HG03469 (cell line): ENCODE measurements around the gene DCHS1.
A peak's percentile ranks its signal among the peaks of the same experiment; 100 is the strongest.

Source experiments
- ATAC-seq: cut with Tn5 transposase; IDR thresholded peaks from one replicate; pipeline ENCODE4 v1.9.1; 2021; ENCODE audit warnings: mild to moderate bottlenecking, moderate library complexity, moderate number of reproducible peaks; ENCODE audit not compliant: unreplicated experiment

Gene DCHS1

GRCh38 chr11:6630632-6631291 lies 24.8 kb downstream of the DCHS1 start:
- no peak for ATAC-seq

GRCh38 chr11:6629892-6630631 lies 25.5 kb downstream of the DCHS1 start:
- no peak for ATAC-seq

- no peak for ATAC-seq
Observed at GRCh38 chr11:6629573-6629891, 26.1 kb downstream of the DCHS1 start.

- no peak for ATAC-seq
Observed at GRCh38 chr11:6628526-6628925, 27.1 kb downstream of the DCHS1 start.

- ATAC-seq = peak; percentile 59
Observed at GRCh38 chr11:6627762-6628241, 27.8 kb downstream of the DCHS1 start.

- ATAC-seq = no peak
Observed at GRCh38 chr11:6626971-6627761, 28.4 kb downstream of the DCHS1 start.

GRCh38 chr11:6625832-6626420 lies 29.7 kb downstream of the DCHS1 start:
- no peak for ATAC-seq

- ATAC-seq = no peak
Observed at GRCh38 chr11:6625156-6625831, 30.3 kb downstream of the DCHS1 start.

GRCh38 chr11:6623391-6624363 lies 31.9 kb downstream of the DCHS1 start:
- no peak for ATAC-seq

GRCh38 chr11:6622261-6623171 lies 33.1 kb downstream of the DCHS1 start:
- no peak for ATAC-seq

GRCh38 chr11:6621711-6622211 lies 33.8 kb downstream of the DCHS1 start:
- ATAC-seq = no peak

- no peak for ATAC-seq
Observed at GRCh38 chr11:6620636-6621035, 35.0 kb downstream of the DCHS1 start.

GRCh38 chr11:6619004-6619745 lies 36.4 kb downstream of the DCHS1 start, which contains the start of gene TPP1:
TPP1 (minus strand) TSS chr11:6619422; CDS start chr11:6619400, 22 bp downstream.
- ATAC-seq = peak; percentile 97

- ATAC-seq = no peak
Observed at GRCh38 chr11:6618117-6619003, 37.2 kb downstream of the DCHS1 start.

- ATAC-seq = no peak
Observed at GRCh38 chr11:6617315-6617781, 38.3 kb downstream of the DCHS1 start.

- no peak for ATAC-seq
Observed at GRCh38 chr11:6616596-6617250, 38.9 kb downstream of the DCHS1 start.
